ENCODE data around the gene XRN1.

XRN1 gene

GRCh38 chr3:142270407-142270806, 177.4 kb downstream of the XRN1 start:
- Histone ChIP-seq H3K4me3 (ENCODE audit: low read depth in 1 of 2, low read length in 2 of 2) (no peak overlapping the region), H3K9me3 (ENCODE audit: control insufficient read depth in 1 of 2, low read length in 2 of 2) (no peaks in the 10 kb centered on the region), H3K27ac (ENCODE audit: low read length) (no peak overlapping the region), H3K36me3 (ENCODE audit: control insufficient read depth in 1 of 2, insufficient read depth in 2 of 2, low read length in 2 of 2) (no peaks in the 10 kb centered on the region), H3K27me3 (ENCODE audit: low read depth, low read length) (no peaks in the 10 kb centered on the region), H3K4me1 (ENCODE audit: control insufficient read depth in 1 of 2, insufficient read depth in 2 of 2, low read length in 2 of 2) (peaks cover 0 to under 1% of the 10 kb centered on the region in 2 donors)

DNA sequence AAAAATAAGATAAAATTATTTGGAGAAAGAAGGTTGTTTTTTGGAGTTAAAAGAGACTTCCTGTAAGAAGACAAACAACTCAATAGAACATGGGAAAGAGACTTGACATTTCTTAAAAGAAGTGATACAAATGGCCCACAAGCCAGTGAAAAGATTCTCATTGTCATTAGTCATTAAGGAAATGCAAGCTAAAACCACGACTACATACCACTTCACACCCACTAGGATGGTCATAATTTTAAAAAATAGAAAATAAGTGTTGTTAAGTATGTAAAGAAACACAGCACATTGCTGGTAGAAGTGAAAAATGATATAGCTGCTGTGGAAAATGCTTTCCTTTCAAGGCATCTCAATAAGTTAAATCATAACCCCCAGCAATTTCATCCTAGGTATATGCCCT, 178.1 kb downstream of the XRN1 start:
- H3K4me1 ChIP-seq (ENCODE audit: control insufficient read depth in 1 of 2, insufficient read depth in 2 of 2, low read length in 2 of 2): no peaks in the 10 kb centered on the region
- H3K27me3 ChIP-seq (ENCODE audit: low read depth, low read length): no peaks in the 10 kb centered on the region
- H3K36me3 ChIP-seq (ENCODE audit: control insufficient read depth in 1 of 2, insufficient read depth in 2 of 2, low read length in 2 of 2): no peaks in the 10 kb centered on the region
- H3K27ac ChIP-seq (ENCODE audit: low read length): no peak overlapping the region
- H3K9me3 ChIP-seq (ENCODE audit: control insufficient read depth in 1 of 2, low read length in 2 of 2): no peaks in the 10 kb centered on the region
- no peak overlapping the region for H3K4me3 ChIP-seq (ENCODE audit: low read depth in 1 of 2, low read length in 2 of 2)

DNA sequence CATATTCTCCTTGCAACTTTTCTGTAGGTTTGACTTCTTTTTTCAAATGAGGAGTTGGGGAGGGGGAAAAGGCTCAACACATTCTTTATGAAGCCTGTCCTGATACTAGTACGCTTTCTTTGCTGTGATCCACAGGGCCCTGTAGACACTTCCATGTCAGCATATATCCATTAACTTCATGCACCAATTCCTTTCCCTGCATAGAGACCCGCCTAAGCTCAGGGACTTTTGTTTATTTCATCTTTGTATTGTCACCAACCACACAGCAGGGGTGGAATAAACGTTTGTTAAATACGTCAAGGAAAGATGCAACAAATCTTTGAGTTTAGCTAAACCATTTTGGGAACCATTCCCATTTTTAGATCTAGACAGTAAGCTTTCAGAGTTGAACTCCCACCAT, 179.4 kb downstream of the XRN1 start:
- no peaks in the 10 kb centered on the region for H3K27me3 ChIP-seq (ENCODE audit: low read depth, low read length)
- H3K9me3 ChIP-seq (ENCODE audit: control insufficient read depth in 1 of 2, low read length in 2 of 2): no peaks in the 10 kb centered on the region
- no peak overlapping the region for H3K27ac ChIP-seq (ENCODE audit: low read length)
- H3K36me3 ChIP-seq (ENCODE audit: control insufficient read depth in 1 of 2, insufficient read depth in 2 of 2, low read length in 2 of 2): no peaks in the 10 kb centered on the region
- no peaks in the 10 kb centered on the region for H3K4me1 ChIP-seq (ENCODE audit: control insufficient read depth in 1 of 2, insufficient read depth in 2 of 2, low read length in 2 of 2)
- H3K4me3 ChIP-seq (ENCODE audit: low read depth in 1 of 2, low read length in 2 of 2): no peak overlapping the region

- Histone ChIP-seq H3K9me3 (ENCODE audit: control insufficient read depth in 1 of 2, low read length in 2 of 2) (no peaks in the 10 kb centered on the region), H3K27ac (ENCODE audit: low read length) (no peak overlapping the region), H3K4me3 (ENCODE audit: low read depth in 1 of 2, low read length in 2 of 2) (no peak overlapping the region), H3K27me3 (ENCODE audit: low read depth, low read length) (no peaks in the 10 kb centered on the region), H3K36me3 (ENCODE audit: control insufficient read depth in 1 of 2, insufficient read depth in 2 of 2, low read length in 2 of 2) (no peaks in the 10 kb centered on the region), H3K4me1 (ENCODE audit: control insufficient read depth in 1 of 2, insufficient read depth in 2 of 2, low read length in 2 of 2) (no peaks in the 10 kb centered on the region)
These were observed 180.6 kb downstream of the XRN1 start for GRCh38 chr3:142267269-142267668.

GRCh38 chr3:142263112-142263511, 184.7 kb downstream of the XRN1 start:
- H3K4me3 ChIP-seq (ENCODE audit: low read depth in 1 of 2, low read length in 2 of 2): no peak overlapping the region
- no peaks in the 10 kb centered on the region for H3K36me3 ChIP-seq (ENCODE audit: control insufficient read depth in 1 of 2, insufficient read depth in 2 of 2, low read length in 2 of 2)
- H3K9me3 ChIP-seq (ENCODE audit: control insufficient read depth in 1 of 2, low read length in 2 of 2): no peaks in the 10 kb centered on the region
- H3K4me1 ChIP-seq (ENCODE audit: control insufficient read depth in 1 of 2, insufficient read depth in 2 of 2, low read length in 2 of 2): no peaks in the 10 kb centered on the region
- no peaks in the 10 kb centered on the region for H3K27me3 ChIP-seq (ENCODE audit: low read depth, low read length)
- H3K27ac ChIP-seq (ENCODE audit: low read length): no peak overlapping the region

- Histone ChIP-seq H3K36me3 (ENCODE audit: control insufficient read depth in 1 of 2, insufficient read depth in 2 of 2, low read length in 2 of 2) (no peaks in the 10 kb centered on the region), H3K4me1 (ENCODE audit: control insufficient read depth in 1 of 2, insufficient read depth in 2 of 2, low read length in 2 of 2) (no peaks in the 10 kb centered on the region), H3K27me3 (ENCODE audit: low read depth, low read length) (no peaks in the 10 kb centered on the region), H3K4me3 (ENCODE audit: low read depth in 1 of 2, low read length in 2 of 2) (no peak overlapping the region), H3K27ac (ENCODE audit: low read length) (no peak overlapping the region), H3K9me3 (ENCODE audit: control insufficient read depth in 1 of 2, low read length in 2 of 2) (peaks cover 0 to 9% of the 10 kb centered on the region in 2 donors)
These were observed 188.5 kb downstream of the XRN1 start for GRCh38 chr3:142259359-142259758.

DNA sequence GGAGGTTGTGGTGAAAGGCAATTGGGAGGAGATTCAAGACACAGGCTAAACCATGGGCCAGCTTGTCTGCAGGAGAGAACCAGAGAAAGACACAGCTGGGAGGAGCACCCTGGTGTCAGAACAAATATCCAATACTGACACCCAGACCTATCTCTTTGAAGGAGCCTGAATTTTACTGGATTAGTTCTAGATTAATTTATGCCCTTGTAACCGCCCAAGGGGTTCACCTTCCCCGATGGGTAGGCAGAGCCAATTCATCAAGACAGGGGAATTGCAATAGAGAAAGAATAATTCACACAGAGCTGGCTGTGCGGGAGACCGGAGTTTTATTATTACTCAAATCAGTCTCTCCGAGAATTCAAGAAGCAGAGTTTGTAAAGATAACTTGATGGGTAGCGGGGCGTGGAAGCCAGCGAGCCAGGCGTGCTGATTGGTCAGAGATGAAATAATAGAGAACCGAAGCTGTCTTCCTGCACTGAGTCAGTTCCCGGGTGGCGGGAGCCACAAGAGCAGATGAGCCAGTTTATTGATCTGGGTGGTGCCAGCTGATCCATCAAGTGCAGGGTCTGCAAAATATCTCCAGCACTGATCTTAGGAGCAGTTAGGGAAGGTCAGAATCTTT, 191.0 kb downstream of the XRN1 start:
- Histone ChIP-seq H3K27me3 (ENCODE audit: low read depth, low read length) (no peaks in the 10 kb centered on the region), H3K36me3 (ENCODE audit: control insufficient read depth in 1 of 2, insufficient read depth in 2 of 2, low read length in 2 of 2) (no peaks in the 10 kb centered on the region)

More for the DNA sequence above, 191.0 kb downstream of the XRN1 start:
- H3K4me3 ChIP-seq (ENCODE audit: low read depth in 1 of 2, low read length in 2 of 2): no peak overlapping the region
- H3K9me3 ChIP-seq (ENCODE audit: control insufficient read depth in 1 of 2, low read length in 2 of 2): peaks cover 0 to 12% of the 10 kb centered on the region in 2 donors
- H3K4me1 ChIP-seq (ENCODE audit: control insufficient read depth in 1 of 2, insufficient read depth in 2 of 2, low read length in 2 of 2): no peaks in the 10 kb centered on the region
- H3K27ac ChIP-seq (ENCODE audit: low read length): no peak overlapping the region
